NCI-H82 (cell line): ENCODE results near the gene RNFT2.

Source experiments
- DNase-seq: peaks from one replicate; lab custom pipeline; 2025; lab: John Stamatoyannopoulos, UW

Gene RNFT2

GRCh38 chr12:116737774-116738657 lies at the start of gene RNFT2, which contains the start of gene SPRING1:
RNFT2 (plus strand) TSS chr12:116738315; CDS start chr12:116740498, 2,183 bp downstream.
SPRING1 (minus strand) TSS chr12:116738069; CDS start chr12:116737900, 169 bp downstream.
- DNase-seq: peak; percentile 99

- no peak for DNase-seq
Observed at GRCh38 chr12:116689521-116689920, 48.6 kb upstream of the RNFT2 start.

GRCh38 chr12:116689979-116690744 lies 48.0 kb upstream of the RNFT2 start:
- DNase-seq: peak; percentile 97

- DNase-seq: peak; percentile 11
Observed at GRCh38 chr12:116691205-116691604, 46.9 kb upstream of the RNFT2 start.

GRCh38 chr12:116691636-116692035 lies 46.5 kb upstream of the RNFT2 start:
- DNase-seq: no peak

- DNase-seq: no peak
Observed at GRCh38 chr12:116692605-116693004, 45.5 kb upstream of the RNFT2 start.

GRCh38 chr12:116693286-116694227 lies 44.6 kb upstream of the RNFT2 start:
- DNase-seq: peak; percentile 61

- peak; percentile 12 for DNase-seq
Observed at GRCh38 chr12:116694653-116695463, 43.3 kb upstream of the RNFT2 start.

GRCh38 chr12:116695464-116695725 lies 42.7 kb upstream of the RNFT2 start:
- no peak for DNase-seq

- DNase-seq: peak; percentile 75
Observed at GRCh38 chr12:116697305-116697704, 40.8 kb upstream of the RNFT2 start.

GRCh38 chr12:116697716-116698115 lies 40.4 kb upstream of the RNFT2 start:
- no peak for DNase-seq

- no peak for DNase-seq
Observed at GRCh38 chr12:116698116-116698515, 40.0 kb upstream of the RNFT2 start.

- no peak for DNase-seq
Observed at GRCh38 chr12:116698554-116699075, 39.5 kb upstream of the RNFT2 start.

GRCh38 chr12:116700066-116700465 lies 38.0 kb upstream of the RNFT2 start:
- no peak for DNase-seq

- no peak for DNase-seq
Observed at GRCh38 chr12:116701432-116701831, 36.7 kb upstream of the RNFT2 start.

GRCh38 chr12:116703214-116703795 lies 34.8 kb upstream of the RNFT2 start:
- DNase-seq: peak; percentile 81

- DNase-seq: no peak
Observed at GRCh38 chr12:116707751-116708150, 30.4 kb upstream of the RNFT2 start.

GRCh38 chr12:116708826-116709756 lies 29.0 kb upstream of the RNFT2 start:
- DNase-seq: peak; percentile 93

GRCh38 chr12:116709768-116710167 lies 28.3 kb upstream of the RNFT2 start:
- DNase-seq: no peak
